ENCODE data around the gene PLEKHA7.

PLEKHA7 gene

DNA sequence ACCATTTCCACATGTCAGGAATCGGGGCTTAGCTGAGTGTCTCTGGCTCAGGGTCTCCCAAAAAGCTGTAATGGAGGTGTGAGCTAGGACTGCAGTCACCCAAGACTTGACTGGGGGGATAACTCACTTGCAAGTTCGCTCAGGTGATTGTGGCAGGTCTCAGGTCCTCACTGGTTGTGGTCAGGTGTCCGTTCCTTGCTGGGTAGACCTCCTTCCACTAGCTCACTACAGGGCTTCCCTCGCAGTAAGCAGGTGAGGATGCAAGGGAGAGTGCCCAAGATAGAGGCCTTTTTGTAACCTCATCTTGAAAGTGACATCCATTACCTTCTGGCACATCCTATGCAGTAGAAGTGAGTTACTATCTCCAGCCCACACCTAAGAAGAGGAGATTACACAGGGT is 246.3 kb downstream of the PLEKHA7 start:
- no peak for DNase-seq

DNA sequence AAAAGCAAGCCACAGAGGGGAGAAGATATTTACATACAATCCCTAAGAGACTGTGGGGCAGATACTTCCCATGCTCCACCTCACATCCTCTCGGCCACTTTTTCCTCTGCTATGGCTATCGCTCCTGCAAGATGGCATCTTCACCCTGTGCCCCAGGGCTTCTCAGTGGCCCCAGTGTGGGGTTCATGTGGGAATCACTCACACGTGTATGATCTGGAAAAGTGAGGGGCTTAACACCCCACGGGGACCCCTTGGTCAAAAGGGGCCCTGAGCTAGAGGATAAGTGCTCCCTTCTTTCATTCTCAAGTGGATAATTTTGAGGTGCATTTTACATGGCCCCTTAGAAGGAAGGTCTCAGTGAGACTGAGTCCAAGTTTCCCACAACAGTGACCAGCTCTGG is 247.1 kb downstream of the PLEKHA7 start:
- no peak for DNase-seq

DNA sequence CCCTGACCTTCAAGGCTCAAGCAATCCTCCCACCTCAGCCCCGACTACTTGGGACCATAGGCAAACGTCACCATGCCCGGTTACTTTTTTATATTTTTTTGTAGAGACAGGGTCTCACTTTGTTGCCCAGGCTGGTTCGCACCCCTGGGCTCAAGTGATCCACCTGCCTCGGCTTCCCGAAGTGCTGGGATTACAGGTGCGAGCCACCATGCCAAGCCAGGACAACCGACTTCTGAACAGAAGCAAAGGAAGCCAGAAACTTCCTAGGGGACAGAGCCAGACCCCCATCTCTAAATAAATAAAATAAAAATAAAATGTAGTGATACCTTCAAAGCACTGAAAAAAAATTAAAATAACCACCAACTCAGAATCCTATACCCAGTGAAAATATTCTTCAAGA is 249.3 kb downstream of the PLEKHA7 start:
- no peak for DNase-seq

DNA sequence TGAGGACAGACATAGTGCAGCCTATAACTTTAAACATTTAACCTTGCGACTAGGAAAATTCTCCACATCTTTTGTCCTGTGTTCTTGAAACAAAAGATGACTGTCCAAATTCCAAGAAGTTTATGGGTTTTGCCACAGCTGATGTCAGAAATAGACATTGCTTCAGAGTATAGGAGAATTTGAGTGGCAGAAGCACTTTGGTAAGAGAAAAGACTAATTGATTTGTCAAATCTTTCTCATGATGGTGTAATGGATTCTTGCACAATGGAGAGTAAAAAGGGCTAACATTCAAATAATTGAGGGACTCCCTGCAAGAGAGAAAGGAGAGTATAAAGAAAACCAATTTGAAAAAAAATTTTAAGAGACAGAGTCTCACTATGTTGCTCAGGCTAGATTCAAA is 250.5 kb downstream of the PLEKHA7 start:
- DNase-seq = no peak

DNA sequence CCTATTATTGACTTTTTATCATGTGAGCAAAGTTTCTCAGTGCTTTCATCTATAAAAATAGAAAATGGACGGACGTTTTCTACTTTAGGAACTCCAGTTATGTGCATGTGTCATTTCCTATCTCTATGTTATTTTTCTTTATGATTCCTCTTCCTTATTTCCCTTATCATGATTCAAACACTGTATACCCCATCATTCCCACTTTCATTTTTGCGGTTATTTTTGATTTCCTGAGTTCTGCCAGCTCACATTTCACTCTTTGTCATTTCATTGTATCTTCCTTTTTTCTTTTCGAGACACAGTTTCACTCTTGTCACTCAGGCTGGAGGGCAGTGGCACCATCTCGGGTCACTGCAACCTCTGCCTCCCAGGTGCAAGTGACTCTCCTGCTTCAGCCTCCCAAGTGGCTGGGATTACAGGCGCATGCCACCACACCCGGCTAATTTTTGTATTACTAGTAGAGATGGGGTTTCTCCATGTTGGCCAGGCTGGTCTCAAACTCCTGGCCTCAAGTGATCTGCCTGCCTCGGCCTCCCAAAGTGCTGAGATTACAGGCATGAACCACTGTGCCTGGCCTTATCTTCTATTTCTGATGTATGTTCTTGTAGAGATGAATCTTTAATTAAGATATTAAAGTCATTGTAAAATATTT is 254.2 kb downstream of the PLEKHA7 start:
- DNase-seq = no peak

DNA sequence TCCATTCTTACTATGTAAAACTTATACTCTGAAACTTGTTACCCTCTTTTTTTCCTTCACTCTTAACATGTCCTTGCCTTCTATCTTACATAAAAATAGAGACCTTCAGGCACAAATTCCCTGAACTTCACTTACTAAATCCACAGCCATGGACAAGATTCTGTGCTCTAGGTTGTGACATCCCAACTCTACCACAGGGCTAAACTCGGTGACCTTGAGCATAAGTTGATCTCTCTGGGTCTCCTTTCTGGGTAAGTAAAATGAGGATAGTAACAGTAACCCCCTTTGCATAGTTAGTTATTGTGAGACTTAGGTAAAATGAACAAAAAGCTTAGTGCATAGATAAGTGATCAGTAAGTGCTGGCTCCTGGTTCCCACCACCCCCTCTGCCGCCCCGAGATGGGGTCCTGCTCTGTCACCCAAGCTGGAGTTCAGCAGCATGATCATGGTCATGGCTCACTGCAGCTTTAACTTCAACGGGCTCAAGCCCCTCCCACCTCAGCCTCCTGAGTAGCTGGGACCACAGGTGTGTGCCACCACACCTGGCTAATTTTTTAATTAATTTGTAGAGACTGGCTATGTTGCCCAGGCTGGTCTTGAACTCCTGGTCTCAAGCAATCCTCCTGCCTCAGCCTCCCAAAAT is 255.7 kb downstream of the PLEKHA7 start:
- DNase-seq = no peak

DNA sequence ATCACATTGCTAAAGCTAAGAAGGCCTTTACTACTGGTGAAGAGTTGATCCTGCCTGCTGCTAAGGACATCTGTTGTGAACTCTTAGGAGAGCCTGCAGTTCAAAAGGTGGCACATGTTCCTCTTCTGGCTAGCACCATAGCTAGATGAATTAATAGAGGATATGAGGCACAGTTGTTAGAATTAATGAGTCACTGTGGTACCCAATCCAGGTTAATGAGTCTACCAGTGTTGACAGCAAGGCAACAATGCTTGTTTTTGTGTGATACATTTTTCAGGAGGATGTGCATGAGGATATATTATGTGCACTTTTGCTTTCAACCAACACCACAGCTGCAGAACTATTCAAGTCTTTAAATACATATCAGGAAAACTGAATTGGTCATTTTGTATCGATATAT is 263.8 kb downstream of the PLEKHA7 start:
- no peak for DNase-seq

DNA sequence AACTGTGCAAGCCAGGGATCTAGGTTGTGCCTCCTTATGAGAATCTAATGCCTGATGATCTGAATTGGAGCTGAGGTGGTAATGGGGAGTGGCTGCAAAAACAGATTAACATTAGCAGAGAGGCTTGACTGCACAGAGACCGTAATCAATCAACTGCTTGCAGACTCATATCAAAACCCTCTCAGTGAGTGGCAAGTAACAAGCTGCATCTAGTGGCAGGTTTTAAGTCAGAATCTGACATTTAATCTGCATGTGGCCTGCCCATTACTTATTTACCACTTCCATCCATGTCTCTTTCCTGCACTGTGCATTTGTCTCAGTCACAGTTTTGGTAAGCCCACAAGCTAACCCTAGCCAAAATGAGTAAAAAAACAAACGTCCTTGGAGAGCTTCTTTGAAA is 264.5 kb downstream of the PLEKHA7 start:
- DNase-seq = no peak

DNA sequence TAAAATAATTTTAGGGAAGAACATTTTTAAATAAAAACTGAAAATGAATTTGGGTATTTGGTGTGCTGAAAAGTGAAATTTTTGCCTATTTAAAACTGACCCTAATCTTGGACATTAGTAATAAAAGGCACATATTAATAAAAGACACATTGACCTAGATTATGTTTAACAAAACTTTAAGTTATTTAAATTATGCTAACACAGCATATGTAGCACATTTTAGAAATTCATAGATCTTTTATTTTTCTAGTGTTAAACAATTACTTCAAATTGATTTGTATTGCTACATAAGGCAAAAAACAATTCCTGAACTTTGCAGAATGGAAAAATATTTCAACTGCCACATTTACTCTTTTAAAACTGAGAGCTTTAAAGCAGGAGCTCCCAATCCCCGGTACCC is 265.1 kb downstream of the PLEKHA7 start:
- DNase-seq = no peak

DNA sequence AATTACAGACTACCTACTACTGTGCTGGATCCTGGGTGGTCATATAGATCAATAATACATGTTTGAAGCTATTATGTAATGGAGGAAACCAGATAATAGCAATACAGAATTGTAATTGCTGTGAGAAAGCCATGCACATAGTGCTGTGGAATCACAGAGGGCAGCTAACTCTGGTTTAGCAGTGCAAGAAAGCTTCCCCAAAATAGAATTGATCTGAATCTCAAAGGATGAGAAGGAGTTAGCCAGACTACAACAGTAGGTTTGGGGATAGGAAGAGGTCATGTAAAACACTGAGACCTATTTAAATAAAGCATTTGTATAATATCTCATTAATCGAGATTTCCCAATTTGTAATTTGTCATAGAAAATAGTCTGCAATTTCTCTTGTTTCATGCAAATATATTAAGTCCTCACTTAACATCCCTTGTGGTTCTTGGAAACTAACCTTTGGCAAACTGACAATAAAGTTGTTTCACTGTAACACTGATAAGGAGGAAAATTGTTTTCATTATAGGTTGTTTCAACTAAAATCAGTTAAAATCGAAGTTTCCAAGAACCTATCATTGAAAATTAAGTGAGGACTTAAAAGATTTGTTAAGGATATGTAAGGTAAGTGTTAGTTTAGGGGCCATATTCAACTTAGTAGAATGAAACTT is 268.1 kb downstream of the PLEKHA7 start:
- DNase-seq = no peak

DNA sequence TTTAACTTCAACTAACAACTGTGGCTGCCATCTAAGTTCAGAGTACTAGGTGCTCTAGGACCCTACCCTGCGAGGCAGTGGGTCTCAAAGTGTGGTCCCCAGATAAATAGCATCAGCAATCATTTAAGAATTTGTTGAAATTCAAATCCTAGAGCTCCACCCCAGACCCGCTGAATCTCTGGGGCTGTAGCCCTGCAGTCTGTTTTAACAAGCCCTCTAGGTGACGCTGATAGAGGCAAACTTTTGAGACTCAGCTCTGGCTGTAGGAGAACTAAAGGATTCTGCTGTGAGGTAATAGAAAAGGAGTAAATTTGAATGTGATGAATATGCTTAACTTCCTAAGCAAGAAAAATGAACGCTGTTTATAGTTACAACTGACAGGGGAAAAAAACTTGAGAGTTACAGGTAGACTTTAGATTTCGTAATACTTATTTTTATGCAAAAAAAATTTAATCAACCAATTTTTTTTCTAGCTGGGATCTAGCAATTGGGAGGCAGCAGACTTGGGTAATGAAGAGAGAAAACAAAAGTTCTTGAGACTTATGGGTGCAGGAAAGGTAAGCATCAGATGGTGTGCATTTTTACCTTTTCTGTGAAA is 270.0 kb downstream of the PLEKHA7 start:
- no peak for DNase-seq

DNA sequence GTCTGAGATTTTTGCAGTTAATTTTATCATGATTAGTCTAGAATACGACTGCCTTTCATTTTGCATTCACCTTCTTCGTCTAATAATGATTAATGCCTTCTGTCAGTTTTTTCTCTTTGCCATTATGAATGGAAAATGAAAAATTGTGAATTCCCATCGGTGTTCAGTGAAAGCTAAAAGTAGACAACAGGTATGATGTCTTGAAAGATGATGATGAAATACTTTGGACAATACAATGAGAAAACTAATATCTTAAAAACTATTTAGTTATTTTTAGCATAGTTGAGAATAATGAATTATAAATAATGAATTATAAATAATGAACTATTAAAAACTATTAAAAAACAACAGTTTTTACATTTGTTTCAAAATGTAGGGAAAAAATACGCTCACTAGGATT is 270.7 kb downstream of the PLEKHA7 start:
- DNase-seq = no peak

DNA sequence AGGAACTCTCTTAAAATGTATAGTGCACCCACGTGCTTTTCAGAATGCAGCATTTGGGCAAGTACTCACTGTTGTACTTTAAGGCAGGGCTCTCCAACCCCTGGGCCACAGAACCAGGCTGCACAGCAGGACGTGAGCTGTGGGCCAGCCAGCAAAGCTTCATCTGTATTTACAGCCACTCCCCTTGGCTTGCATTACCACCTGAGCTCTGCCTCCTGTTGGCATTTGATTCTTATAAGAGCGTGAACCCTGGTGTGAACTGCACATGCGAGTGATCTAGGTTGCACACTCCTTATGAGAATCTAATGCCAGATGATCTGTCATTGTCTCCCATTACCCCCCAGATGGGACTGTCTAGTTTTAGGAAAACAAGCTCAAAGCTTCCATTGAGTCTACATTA is 272.7 kb downstream of the PLEKHA7 start:
- DNase-seq = no peak

DNA sequence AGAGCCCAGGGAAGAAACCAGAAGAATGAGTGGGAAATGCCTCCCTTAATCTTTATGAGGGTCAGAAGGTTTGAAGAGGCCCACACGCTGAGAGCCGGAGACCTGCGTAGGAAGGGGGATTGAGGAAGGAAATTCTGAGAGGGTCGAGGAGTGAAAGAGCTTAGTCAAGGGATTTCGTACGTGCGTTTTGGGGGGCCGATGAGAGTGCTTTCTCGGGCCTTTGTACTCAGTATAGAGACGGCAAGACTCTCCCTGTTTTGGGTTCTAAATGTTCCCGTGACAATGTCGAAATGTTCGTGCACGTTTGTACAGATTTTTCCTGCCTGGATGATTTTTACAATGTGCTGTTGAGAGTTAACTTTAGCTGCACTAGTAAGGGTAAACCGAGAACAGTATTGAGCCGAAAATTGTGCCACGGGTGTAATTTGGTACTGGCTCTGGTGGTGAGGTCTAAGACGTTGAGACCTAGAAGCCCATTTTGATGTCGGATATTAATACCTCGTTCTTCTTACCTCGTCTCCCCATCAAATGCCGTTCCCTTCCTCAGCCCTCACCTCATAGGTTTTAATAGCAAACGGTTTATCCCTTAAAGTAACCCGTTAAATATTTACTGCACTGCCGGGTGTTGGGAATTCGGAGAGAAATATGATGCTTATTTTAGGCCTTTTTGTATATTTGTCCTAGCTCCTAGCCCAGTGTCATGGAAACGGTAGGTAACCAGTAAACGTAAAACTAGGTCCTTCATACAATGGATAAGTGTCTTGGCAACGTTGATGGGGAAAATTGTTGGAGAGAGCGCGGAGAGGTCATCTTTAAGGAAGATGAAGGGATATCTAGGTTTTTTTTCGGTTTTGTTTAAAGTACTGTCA is 275.0 kb downstream of the PLEKHA7 start:
- no peak for DNase-seq

DNA sequence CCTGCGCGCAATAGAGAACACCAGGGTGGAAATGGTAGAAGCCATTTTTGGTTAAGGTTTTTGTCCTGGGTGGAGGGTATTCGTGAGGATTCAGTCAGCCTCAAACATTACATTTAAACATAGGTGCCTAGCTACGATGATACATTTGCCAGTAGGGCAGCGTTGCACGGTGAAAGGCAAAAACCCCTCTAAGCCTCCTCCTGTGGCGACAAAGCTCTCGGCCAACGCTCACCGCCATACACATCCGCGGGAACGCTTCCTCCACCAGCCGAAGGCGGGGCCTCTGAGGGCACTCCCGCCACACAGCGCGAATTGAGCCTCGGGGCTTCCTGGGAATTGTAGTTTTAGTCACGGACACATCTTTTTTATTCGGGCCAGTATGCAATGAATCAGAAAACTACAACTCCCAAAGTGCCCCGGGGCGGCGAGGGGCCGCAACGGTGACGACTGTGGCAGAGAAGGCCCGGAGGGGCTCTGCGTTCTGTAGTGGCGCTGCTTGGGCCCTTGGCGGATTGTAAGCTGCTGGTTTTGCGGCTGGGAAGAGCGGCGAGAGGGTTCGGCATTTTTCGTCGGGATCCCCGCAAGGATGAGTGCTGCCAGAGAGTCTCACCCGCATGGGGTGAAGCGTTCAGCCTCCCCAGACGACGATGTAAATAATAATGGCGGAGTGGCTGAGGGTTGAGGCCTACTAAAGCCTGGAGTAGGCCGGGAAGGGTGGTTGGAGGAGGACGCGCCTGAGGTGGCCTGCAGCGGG is 275.8 kb downstream of the PLEKHA7 start, which contains the start of gene C11orf58:
Gene C11orf58 (plus strand): TSS at position 455 of the 754 bp plus-strand sequence. CDS start 132 bp downstream, at position 587.
- peak; percentile 100 for DNase-seq

DNA sequence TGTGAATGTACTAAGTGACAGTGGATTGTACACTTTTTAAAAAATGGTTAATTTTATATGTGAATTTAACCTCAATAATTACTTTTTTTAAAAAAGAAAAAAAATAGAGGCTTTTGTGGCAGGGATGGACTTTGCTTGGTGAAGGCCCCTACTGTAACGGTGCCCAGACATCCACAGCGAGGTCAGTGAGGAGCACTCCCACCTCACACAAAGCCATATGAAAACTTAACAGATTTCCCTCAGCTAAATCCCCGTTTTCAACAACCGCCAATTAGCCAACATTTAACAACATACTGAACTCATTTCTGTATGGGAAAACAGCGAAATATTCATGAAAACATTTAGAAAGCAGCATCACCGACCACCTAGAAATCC is 276.4 kb downstream of the PLEKHA7 start:
- DNase-seq = peak; percentile 94

Data from eye (tissue), 1 donor.